HG03280 (cell line): ENCODE data around the gene C1orf105.
"Not testable (repeated sequence)": the region's sequence is repeated elsewhere in the genome, so short reads cannot be mapped to it uniquely, and the experiment has no call there.

ENCODE experiments used
- ATAC-seq: cut with Tn5 transposase; IDR thresholded peaks from one replicate; pipeline ENCODE4 v1.9.1; 2021; ENCODE audit warnings: mild to moderate bottlenecking, moderate library complexity; ENCODE audit not compliant: unreplicated experiment

Gene C1orf105

GRCh38 chr1:172423336-172423735 lies 2.9 kb downstream of the C1orf105 start:
- no peak for ATAC-seq

- no peak for ATAC-seq
Observed at GRCh38 chr1:172425339-172425738, 4.9 kb downstream of the C1orf105 start.

- ATAC-seq, result no peak
Observed at GRCh38 chr1:172427191-172427590, 6.7 kb downstream of the C1orf105 start.

GRCh38 chr1:172429331-172430127 lies 9.0 kb downstream of the C1orf105 start:
- no peak for ATAC-seq

- no peak for ATAC-seq
Observed at GRCh38 chr1:172430128-172430454, 9.6 kb downstream of the C1orf105 start.

GRCh38 chr1:172431204-172431603 lies 10.7 kb downstream of the C1orf105 start:
- ATAC-seq, result no peak

GRCh38 chr1:172431721-172432192 lies 11.3 kb downstream of the C1orf105 start:
- ATAC-seq, result no peak

- ATAC-seq, result not testable (repeated sequence)
Observed at GRCh38 chr1:172437183-172437582, 16.7 kb downstream of the C1orf105 start.

GRCh38 chr1:172442404-172442803 lies 21.9 kb downstream of the C1orf105 start:
- no peak for ATAC-seq

GRCh38 chr1:172442843-172443565 lies 22.5 kb downstream of the C1orf105 start:
- ATAC-seq, result no peak

- ATAC-seq, result peak; percentile 100
Observed at GRCh38 chr1:172443666-172444453, 23.4 kb downstream of the C1orf105 start, which contains the start of gene PIGC. PIGC (minus strand) TSS chr1:172444069; CDS start chr1:172442622, 1,447 bp downstream.

- ATAC-seq, result no peak
Observed at GRCh38 chr1:172446547-172446946, 26.1 kb downstream of the C1orf105 start.

GRCh38 chr1:172447641-172448040 lies 27.2 kb downstream of the C1orf105 start:
- ATAC-seq, result no peak

GRCh38 chr1:172448995-172449584 lies 28.6 kb downstream of the C1orf105 start:
- no peak for ATAC-seq

- peak; percentile 89 for ATAC-seq
Observed at GRCh38 chr1:172449585-172450523, 29.4 kb downstream of the C1orf105 start.

- ATAC-seq, result no peak
Observed at GRCh38 chr1:172450524-172450885, 30.0 kb downstream of the C1orf105 start.

GRCh38 chr1:172451002-172451443 lies 30.5 kb downstream of the C1orf105 start:
- ATAC-seq, result no peak

GRCh38 chr1:172452536-172453152 lies 32.2 kb downstream of the C1orf105 start:
- no peak for ATAC-seq

- ATAC-seq, result no peak
Observed at GRCh38 chr1:172453153-172453545, 32.7 kb downstream of the C1orf105 start.
